ENCODE results near the gene SPEG. TPM values are rescaled to one million over a fixed set of nuclear protein-coding genes. Genes with fewer than 3 reads are reported as not detected.

SPEG gene
- total and polyA plus RNA-seq, 2 of the 13 experiments (the other 11 are each of a cell fraction or from before 2014, with no cell fraction given) = 0.18 to 0.24 TPM

DNA sequence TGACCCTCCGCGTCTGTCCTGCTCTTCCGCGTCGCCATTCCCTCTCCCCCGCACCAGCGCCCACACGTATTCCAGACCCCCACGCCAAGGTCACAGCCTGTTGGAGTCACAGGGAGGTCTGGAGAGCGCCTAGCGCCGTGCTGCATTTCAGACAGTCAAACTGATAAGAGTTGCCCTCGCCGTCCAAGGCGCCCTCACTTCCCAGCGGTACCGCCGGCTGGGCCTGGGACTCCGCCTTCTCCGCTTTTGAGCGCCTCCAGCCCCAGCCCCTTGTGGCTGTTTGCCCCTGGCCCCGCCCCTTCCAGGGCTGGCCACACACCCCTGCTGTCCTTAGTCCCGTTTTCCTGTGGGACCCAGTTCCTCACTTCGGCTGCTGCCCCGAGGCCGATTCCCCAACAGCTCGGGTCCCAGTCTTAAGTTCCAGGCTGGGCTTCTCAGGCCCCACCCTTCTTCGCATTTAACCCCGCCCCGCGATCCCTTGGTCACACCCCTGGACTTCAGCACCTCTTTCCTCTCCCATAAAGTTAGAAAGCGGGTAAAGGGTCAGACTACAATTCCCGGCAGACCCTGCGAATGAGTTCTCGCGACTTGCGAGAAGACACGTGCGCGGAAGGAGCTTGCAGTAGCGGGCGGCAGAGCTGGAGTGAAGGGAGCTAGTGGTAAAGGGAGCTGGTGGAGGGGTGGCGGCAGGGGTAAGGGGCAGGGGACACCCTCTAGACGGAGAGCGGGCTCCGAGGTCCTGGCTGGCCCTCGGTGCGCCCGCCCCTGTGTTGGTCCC, 63.8 kb downstream of the SPEG start, which contains the start of gene GMPPA (continued):
- TF ChIP-seq, protein P1, sequence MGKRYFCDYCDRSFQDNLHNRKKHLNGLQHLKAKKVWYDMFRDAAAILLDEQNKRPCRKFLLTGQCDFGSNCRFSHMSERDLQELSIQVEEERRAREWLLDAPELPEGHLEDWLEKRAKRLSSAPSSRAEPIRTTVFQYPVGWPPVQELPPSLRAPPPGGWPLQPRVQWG (CRISPR knock-in tag; IDR thresholded peaks at IDR 0.05; ENCODE audit: borderline replicate concordance, low read depth) = no peak
- TF ChIP-seq MAF1 (CRISPR knock-in tag; IDR thresholded peaks at IDR 0.05; ENCODE audit: borderline replicate concordance) = no peak; the same call in 1 of the 2 replicates
- peak; percentile 66; the same call in 1 of the 2 replicates for TF ChIP-seq ZNF317 (CRISPR knock-in tag; IDR thresholded peaks at IDR 0.05)
- TF ChIP-seq TOPORS (CRISPR knock-in tag; IDR thresholded peaks at IDR 0.05) = peak; percentile 78; the same call in 1 of the 2 replicates
- TF ChIP-seq, protein P2, sequence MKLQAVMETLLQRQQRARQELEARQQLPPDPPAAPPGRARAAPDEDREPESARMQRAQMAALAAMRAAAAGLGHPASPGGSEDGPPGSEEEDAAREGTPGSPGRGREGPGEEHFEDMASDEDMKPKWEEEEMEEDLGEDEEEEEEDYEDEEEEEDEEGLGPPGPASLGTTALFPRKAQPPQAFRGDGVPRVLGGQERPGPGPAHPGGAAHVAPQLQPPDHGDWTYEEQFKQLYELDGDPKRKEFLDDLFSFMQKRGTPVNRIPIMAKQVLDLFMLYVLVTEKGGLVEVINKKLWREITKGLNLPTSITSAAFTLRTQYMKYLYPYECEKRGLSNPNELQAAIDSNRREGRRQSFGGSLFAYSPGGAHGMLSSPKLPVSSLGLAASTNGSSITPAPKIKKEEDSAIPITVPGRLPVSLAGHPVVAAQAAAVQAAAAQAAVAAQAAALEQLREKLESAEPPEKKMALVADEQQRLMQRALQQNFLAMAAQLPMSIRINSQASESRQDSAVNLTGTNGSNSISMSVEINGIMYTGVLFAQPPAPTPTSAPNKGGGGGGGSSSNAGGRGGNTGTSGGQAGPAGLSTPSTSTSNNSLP (IDR thresholded peaks at IDR 0.05; ENCODE audit: low read depth, low read length) = peak; percentile 42; the same call in 1 of the 2 replicates
- TF ChIP-seq, protein P3, sequence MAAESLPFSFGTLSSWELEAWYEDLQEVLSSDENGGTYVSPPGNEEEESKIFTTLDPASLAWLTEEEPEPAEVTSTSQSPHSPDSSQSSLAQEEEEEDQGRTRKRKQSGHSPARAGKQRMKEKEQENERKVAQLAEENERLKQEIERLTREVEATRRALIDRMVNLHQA (CRISPR knock-in tag; IDR thresholded peaks at IDR 0.05) = 0 out of 2 replicates have a peak, but pooled peaks have one; percentile 23
- peak; percentile 80 for TF ChIP-seq SUZ12 (IDR thresholded peaks at IDR 0.05; ENCODE audit: low read depth, low read length)
- TF ChIP-seq RBFOX2 (IDR thresholded peaks at IDR 0.05; ENCODE audit: low read depth, low read length) = peak; percentile 76
- no peak for TF ChIP-seq JUN (CRISPR knock-in tag; IDR thresholded peaks at IDR 0.05)
- TF ChIP-seq ZNF501 (CRISPR knock-in tag; IDR thresholded peaks at IDR 0.05) = peak; percentile 97
- TF ChIP-seq, protein P4, sequence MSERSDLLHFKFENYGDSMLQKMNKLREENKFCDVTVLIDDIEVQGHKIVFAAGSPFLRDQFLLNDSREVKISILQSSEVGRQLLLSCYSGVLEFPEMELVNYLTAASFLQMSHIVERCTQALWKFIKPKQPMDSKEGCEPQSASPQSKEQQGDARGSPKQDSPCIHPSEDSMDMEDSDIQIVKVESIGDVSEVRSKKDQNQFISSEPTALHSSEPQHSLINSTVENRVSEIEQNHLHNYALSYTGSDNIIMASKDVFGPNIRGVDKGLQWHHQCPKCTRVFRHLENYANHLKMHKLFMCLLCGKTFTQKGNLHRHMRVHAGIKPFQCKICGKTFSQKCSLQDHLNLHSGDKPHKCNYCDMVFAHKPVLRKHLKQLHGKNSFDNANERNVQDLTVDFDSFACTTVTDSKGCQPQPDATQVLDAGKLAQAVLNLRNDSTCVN (CRISPR knock-in tag; IDR thresholded peaks at IDR 0.05; ENCODE audit: borderline replicate concordance) = no peak
- TF ChIP-seq, protein P5, sequence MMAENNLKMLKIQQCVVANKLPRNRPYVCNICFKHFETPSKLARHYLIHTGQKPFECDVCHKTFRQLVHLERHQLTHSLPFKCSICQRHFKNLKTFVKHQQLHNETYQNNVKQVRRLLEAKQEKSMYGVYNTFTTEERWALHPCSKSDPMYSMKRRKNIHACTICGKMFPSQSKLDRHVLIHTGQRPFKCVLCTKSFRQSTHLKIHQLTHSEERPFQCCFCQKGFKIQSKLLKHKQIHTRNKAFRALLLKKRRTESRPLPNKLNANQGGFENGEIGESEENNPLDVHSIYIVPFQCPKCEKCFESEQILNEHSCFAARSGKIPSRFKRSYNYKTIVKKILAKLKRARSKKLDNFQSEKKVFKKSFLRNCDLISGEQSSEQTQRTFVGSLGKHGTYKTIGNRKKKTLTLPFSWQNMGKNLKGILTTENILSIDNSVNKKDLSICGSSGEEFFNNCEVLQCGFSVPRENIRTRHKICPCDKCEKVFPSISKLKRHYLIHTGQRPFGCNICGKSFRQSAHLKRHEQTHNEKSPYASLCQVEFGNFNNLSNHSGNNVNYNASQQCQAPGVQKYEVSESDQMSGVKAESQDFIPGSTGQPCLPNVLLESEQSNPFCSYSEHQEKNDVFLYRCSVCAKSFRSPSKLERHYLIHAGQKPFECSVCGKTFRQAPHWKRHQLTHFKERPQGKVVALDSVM (CRISPR knock-in tag; IDR thresholded peaks at IDR 0.05) = no peak
- TF ChIP-seq HNRNPK (IDR thresholded peaks at IDR 0.05; ENCODE audit: low read depth, low read length, poor library complexity, severe bottlenecking) = no peak
- TF ChIP-seq, protein P6, sequence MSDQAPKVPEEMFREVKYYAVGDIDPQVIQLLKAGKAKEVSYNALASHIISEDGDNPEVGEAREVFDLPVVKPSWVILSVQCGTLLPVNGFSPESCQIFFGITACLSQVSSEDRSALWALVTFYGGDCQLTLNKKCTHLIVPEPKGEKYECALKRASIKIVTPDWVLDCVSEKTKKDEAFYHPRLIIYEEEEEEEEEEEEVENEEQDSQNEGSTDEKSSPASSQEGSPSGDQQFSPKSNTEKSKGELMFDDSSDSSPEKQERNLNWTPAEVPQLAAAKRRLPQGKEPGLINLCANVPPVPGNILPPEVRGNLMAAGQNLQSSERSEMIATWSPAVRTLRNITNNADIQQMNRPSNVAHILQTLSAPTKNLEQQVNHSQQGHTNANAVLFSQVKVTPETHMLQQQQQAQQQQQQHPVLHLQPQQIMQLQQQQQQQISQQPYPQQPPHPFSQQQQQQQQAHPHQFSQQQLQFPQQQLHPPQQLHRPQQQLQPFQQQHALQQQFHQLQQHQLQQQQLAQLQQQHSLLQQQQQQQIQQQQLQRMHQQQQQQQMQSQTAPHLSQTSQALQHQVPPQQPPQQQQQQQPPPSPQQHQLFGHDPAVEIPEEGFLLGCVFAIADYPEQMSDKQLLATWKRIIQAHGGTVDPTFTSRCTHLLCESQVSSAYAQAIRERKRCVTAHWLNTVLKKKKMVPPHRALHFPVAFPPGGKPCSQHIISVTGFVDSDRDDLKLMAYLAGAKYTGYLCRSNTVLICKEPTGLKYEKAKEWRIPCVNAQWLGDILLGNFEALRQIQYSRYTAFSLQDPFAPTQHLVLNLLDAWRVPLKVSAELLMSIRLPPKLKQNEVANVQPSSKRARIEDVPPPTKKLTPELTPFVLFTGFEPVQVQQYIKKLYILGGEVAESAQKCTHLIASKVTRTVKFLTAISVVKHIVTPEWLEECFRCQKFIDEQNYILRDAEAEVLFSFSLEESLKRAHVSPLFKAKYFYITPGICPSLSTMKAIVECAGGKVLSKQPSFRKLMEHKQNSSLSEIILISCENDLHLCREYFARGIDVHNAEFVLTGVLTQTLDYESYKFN (CRISPR knock-in tag; conservative IDR thresholded peaks at IDR 0.05) = peak; percentile 76
- TF ChIP-seq HNRNPL (IDR thresholded peaks at IDR 0.05; ENCODE audit: low read depth, low read length) = 0 out of 2 replicates have a peak, but pooled peaks have one; percentile 43
- TF ChIP-seq YY1 (IDR thresholded peaks at IDR 0.05; ENCODE audit: insufficient read depth, insufficient replicate concordance, low read depth, low read length) = peak; percentile 39
- TF ChIP-seq MYC (CRISPR knock-in tag; IDR thresholded peaks at IDR 0.05; ENCODE audit: borderline replicate concordance) = peak; percentile 71; the same call in 1 of the 2 replicates
- TF ChIP-seq RAD51 (IDR thresholded peaks at IDR 0.05; ENCODE audit: borderline replicate concordance) = peak; percentile 22; the same call in 1 of the 2 replicates
